Gastroesophageal sphincter (tissue), 3 donors: ENCODE data around the gene CARD9.
"Not testable (repeated sequence)": the region's sequence is repeated elsewhere in the genome, so short reads cannot be mapped to it uniquely, and the experiment has no call there.

Source experiments
- EP300 ChIP-seq: sonication (generic); formaldehyde crosslinking; IDR thresholded peaks from one replicate; pipeline ENCODE4 v1.6.1; 2017; ENCODE audit warnings: antibody characterized with exemption, mild to moderate bottlenecking
- POLR2A ChIP-seq, 2 donors: fragments of 450-650 bp; IDR thresholded peaks; one replicate each; pipeline ENCODE4 v1.6.1; 2017; ENCODE audit warnings: antibody characterized with exemption in 2 of 2, mild to moderate bottlenecking in 2 of 2, moderate library complexity in 1 of 2
- POLR2AphosphoS5 ChIP-seq: sonication (generic); formaldehyde crosslinking; IDR thresholded peaks from one replicate; pipeline ENCODE4 v1.6.1; 2017; ENCODE audit warnings: antibody characterized with exemption
- TF ChIP-seq, protein P1 (sequence below), 4 experiments: fragments of 200-600 bp in 2 of 4; fragments of 450-650 bp in 2 of 4; sonication (generic) in 1 of 4; IDR thresholded peaks; one replicate each; pipeline ENCODE4 v1.5.1; 2017 to 2019; ENCODE audit warnings: antibody characterized with exemption in 4 of 4, mild to moderate bottlenecking in 2 of 4, moderate library complexity in 2 of 4

DNA sequence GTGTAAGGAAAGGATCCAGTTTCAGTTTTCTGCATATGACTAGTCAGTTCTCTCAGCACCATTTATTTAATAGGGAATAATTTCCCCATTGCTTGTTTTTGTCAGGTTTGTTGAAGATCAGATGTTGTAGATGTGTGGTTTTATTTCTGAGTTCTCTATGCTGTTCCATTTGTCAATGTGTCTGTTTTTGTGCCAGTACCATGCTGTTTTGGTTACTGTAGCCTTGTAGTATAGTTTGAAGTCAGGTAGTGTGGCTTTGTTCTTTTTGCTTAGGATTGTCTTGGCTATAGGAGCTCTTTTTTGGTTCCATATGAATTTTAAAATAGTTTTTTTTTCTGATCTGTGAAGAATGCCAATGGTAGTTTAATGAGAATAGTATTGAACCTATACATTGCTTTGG, 52.5 kb downstream of the CARD9 start:
- TF ChIP-seq, protein P1, sequence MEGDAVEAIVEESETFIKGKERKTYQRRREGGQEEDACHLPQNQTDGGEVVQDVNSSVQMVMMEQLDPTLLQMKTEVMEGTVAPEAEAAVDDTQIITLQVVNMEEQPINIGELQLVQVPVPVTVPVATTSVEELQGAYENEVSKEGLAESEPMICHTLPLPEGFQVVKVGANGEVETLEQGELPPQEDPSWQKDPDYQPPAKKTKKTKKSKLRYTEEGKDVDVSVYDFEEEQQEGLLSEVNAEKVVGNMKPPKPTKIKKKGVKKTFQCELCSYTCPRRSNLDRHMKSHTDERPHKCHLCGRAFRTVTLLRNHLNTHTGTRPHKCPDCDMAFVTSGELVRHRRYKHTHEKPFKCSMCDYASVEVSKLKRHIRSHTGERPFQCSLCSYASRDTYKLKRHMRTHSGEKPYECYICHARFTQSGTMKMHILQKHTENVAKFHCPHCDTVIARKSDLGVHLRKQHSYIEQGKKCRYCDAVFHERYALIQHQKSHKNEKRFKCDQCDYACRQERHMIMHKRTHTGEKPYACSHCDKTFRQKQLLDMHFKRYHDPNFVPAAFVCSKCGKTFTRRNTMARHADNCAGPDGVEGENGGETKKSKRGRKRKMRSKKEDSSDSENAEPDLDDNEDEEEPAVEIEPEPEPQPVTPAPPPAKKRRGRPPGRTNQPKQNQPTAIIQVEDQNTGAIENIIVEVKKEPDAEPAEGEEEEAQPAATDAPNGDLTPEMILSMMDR (IDR thresholded peaks at IDR 0.05) = not testable (repeated sequence)
- TF ChIP-seq POLR2AphosphoS5; POLR2A (IDR thresholded peaks at IDR 0.05); EP300: not testable (repeated sequence)
